Gastroesophageal sphincter (tissue), 4 donors: ENCODE data around the gene SNX33. TPM values are rescaled to one million over a fixed set of nuclear protein-coding genes. Genes with fewer than 3 reads are reported as not detected.

Experiments used
- ATAC-seq: fragments of 150-250 bp; one replicate; pipeline ENCODE4 v1.9.1; 2016; ENCODE audit warnings: mild to moderate bottlenecking, moderate library complexity
- H3K27ac ChIP-seq, 4 donors: fragments of 200-600 bp; sonication (generic) in 3 of 4; 1 replicate in 3 of 4; 2 replicates in 1 of 4; pipeline ENCODE4 v1.5.1; 2016 to 2019
- H3K27me3 ChIP-seq: fragments of 200-600 bp; sonication (generic); one replicate; pipeline ENCODE4 v1.5.1; 2019
- H3K36me3 ChIP-seq, 2 donors: fragments of 200-600 bp; sonication (generic); one replicate each; pipeline ENCODE4 v1.5.1; 2019; ENCODE audit warnings: control low read depth in 1 of 2
- H3K4me1 ChIP-seq, 3 donors: fragments of 200-600 bp; sonication (generic); 1 replicate in 2 of 3; 2 replicates in 1 of 3; pipeline ENCODE4 v1.5.1; 2016 to 2019; ENCODE audit warnings: control low read depth in 2 of 3
- H3K4me3 ChIP-seq, 2 donors: fragments of 200-600 bp; sonication (generic); one replicate each; pipeline ENCODE4 v1.5.1; 2019; ENCODE audit warnings: mild to moderate bottlenecking in 1 of 2, moderate library complexity in 1 of 2
- H3K9me3 ChIP-seq, 3 donors: fragments of 200-600 bp; sonication (generic); one replicate each; pipeline ENCODE4 v1.5.1; 2017 to 2019; ENCODE audit warnings: control low read depth in 2 of 3
- CTCF ChIP-seq, 4 experiments: fragments of 200-600 bp in 2 of 4; fragments of 450-650 bp in 2 of 4; sonication (generic) in 1 of 4; IDR thresholded peaks; one replicate each; pipeline ENCODE4 v1.5.1; 2017 to 2019; ENCODE audit warnings: antibody characterized with exemption in 4 of 4, mild to moderate bottlenecking in 2 of 4, moderate library complexity in 2 of 4
- EP300 ChIP-seq: sonication (generic); formaldehyde crosslinking; IDR thresholded peaks from one replicate; pipeline ENCODE4 v1.6.1; 2017; ENCODE audit warnings: antibody characterized with exemption, mild to moderate bottlenecking
- POLR2A ChIP-seq, 2 donors: fragments of 450-650 bp; IDR thresholded peaks; one replicate each; pipeline ENCODE4 v1.6.1; 2017; ENCODE audit warnings: antibody characterized with exemption in 2 of 2, mild to moderate bottlenecking in 2 of 2, moderate library complexity in 1 of 2
- POLR2AphosphoS5 ChIP-seq: sonication (generic); formaldehyde crosslinking; IDR thresholded peaks from one replicate; pipeline ENCODE4 v1.6.1; 2017; ENCODE audit warnings: antibody characterized with exemption
- WGBS, 2 donors: methylation state at CpG; one replicate each; pipeline ENCODE4 v1.1.5; 2018; ENCODE audit warnings: low coverage in 1 of 2; 5-methylcytosine and 5-hydroxymethylcytosine counted together
- total RNA-seq, 4 donors: library from RNA; depleted of rRNA; stranded (reverse); fragments of >200 nt; gene quantifications; one replicate each; pipeline ENCODE4 v1.1.0, GENCODE V29; 2016

Gene SNX33
- total RNA-seq, 4 donors from 2014 or later: 32.8 to 51.5 (median 41.2) TPM

- TF ChIP-seq POLR2AphosphoS5 (peak; percentile 62), CTCF (IDR thresholded peaks at IDR 0.05) (no peak), POLR2A (IDR thresholded peaks at IDR 0.05) (peak in 1 of 2 donors; percentile 15)
- 22% methylated on average over 3 of the region's 14 CpGs; no CpG with 5 or more reads in 1 of the 2 donors for WGBS, 2 donors
- Histone ChIP-seq H3K36me3 (peaks cover 0 to 35% of the 10 kb centered on the region in 2 donors), H3K27me3 (no peaks in the 10 kb centered on the region), H3K4me1 (peaks cover 0 to 74% (median 31%) of the 10 kb centered on the region in 3 donors), H3K27ac (peak overlapping the region; percentile 5 to 87 (median 86)), H3K9me3 (no peaks in the 10 kb centered on the region), H3K4me3 (no peak overlapping the region)
- peak; percentile 25 for ATAC-seq
Measured at GRCh38 chr15:75672646-75673425, 25.1 kb downstream of the SNX33 start.

GRCh38 chr15:75673426-75674235, 25.9 kb downstream of the SNX33 start:
- TF ChIP-seq POLR2AphosphoS5: peak; percentile 54
- no peak for TF ChIP-seq CTCF (IDR thresholded peaks at IDR 0.05)
- Histone ChIP-seq H3K27me3 (no peaks in the 10 kb centered on the region), H3K27ac (peak overlapping the region; percentile 11 to 87 (median 86)), H3K36me3 (peaks cover 0 to 43% of the 10 kb centered on the region in 2 donors), H3K4me3 (no peak overlapping the region), H3K4me1 (peaks cover 0 to 71% (median 31%) of the 10 kb centered on the region in 3 donors), H3K9me3 (no peaks in the 10 kb centered on the region)
- ATAC-seq: peak; percentile 82
- WGBS, 2 donors: 64 to 80% methylated on average over 1 to 2 of the region's 10 CpGs

DNA sequence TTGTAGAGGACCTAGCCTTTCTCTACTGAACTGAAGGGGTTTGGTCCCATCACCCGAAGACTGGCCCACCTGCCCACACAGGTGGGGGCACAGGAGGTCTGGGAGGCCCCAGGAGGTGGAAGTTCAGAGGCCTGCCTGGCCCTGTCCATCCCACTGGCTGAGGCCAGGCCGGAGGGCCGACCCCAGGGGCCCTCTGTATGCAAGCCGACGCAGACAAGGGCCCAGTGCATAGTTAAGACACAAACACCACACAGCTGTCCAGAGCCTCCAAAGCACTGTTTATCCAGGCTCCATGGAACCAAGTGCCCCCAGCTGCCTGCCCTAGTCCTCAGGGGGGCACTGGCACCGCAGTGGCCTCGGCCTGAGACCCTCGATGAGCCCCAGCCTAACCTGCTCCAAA, 26.7 kb downstream of the SNX33 start:
- no peaks in the 10 kb centered on the region for H3K27me3 ChIP-seq
- H3K27ac ChIP-seq: peak overlapping the region in 3 of 4 donors; percentile 85 to 87 (median 86)
- TF ChIP-seq CTCF (IDR thresholded peaks at IDR 0.05) (no peak), POLR2AphosphoS5 (no peak), EP300 (no peak), POLR2A (IDR thresholded peaks at IDR 0.05) (no peak)
- no peaks in the 10 kb centered on the region for H3K9me3 ChIP-seq
- no peak for ATAC-seq
- WGBS, 2 donors: no CpG with 5 or more reads among the region's 8 CpGs
- peaks cover 0 to 71% (median 31%) of the 10 kb centered on the region in 3 donors for H3K4me1 ChIP-seq
- peaks cover 0 to 51% of the 10 kb centered on the region in 2 donors for H3K36me3 ChIP-seq
- no peak overlapping the region for H3K4me3 ChIP-seq

GRCh38 chr15:75675579-75676404, 28.1 kb downstream of the SNX33 start:
- Histone ChIP-seq H3K27me3 (no peaks in the 10 kb centered on the region), H3K9me3 (no peaks in the 10 kb centered on the region), H3K27ac (peak overlapping the region in 3 of 4 donors; percentile 21 to 87 (median 85)), H3K36me3 (peaks cover 0 to 65% of the 10 kb centered on the region in 2 donors), H3K4me3 (no peak overlapping the region), H3K4me1 (peaks cover 0 to 65% (median 31%) of the 10 kb centered on the region in 3 donors)
- TF ChIP-seq POLR2AphosphoS5 (peak; percentile 13), CTCF (IDR thresholded peaks at IDR 0.05) (no peak), POLR2A (IDR thresholded peaks at IDR 0.05) (no peak), EP300 (no peak)
- peak; percentile 8 for ATAC-seq
- no CpG with 5 or more reads among the region's 41 CpGs for WGBS, 2 donors
